HG03442 (cell line): ENCODE results near the gene TMEM223.
A peak's percentile ranks its signal among the peaks of the same experiment; 100 is the strongest.
"Not testable (repeated sequence)": the region's sequence is repeated elsewhere in the genome, so short reads cannot be mapped to it uniquely, and the experiment has no call there.

Experiments used
- ATAC-seq: cut with Tn5 transposase; IDR thresholded peaks from one replicate; pipeline ENCODE4 v1.9.1; 2021; ENCODE audit warnings: mild to moderate bottlenecking, moderate library complexity; ENCODE audit not compliant: unreplicated experiment

The TMEM223 gene

GRCh38 chr11:62801071-62801470 lies 9.3 kb upstream of the TMEM223 start:
- ATAC-seq: no peak

- no peak for ATAC-seq
Measured at GRCh38 chr11:62799486-62799885, 7.7 kb upstream of the TMEM223 start.

- ATAC-seq: no peak
Measured at GRCh38 chr11:62796281-62796680, 4.5 kb upstream of the TMEM223 start.

- ATAC-seq: no peak
Measured at GRCh38 chr11:62794201-62794775, 2.5 kb upstream of the TMEM223 start.

- no peak for ATAC-seq
Measured at GRCh38 chr11:62792202-62792575, 383 bp upstream of the TMEM223 start.

- no peak for ATAC-seq
Measured at GRCh38 chr11:62789576-62789975, 2.2 kb downstream of the TMEM223 start.

GRCh38 chr11:62788991-62789390 lies 2.8 kb downstream of the TMEM223 start:
- no peak for ATAC-seq

- peak; percentile 65 for ATAC-seq
Measured at GRCh38 chr11:62787005-62787759, 4.6 kb downstream of the TMEM223 start, which contains the start of gene TMEM179B. Gene TMEM179B (plus strand): TSS chr11:62787402. CDS start chr11:62787432, 30 bp downstream.

GRCh38 chr11:62786318-62787004 lies 5.3 kb downstream of the TMEM223 start:
- ATAC-seq: peak; percentile 59

GRCh38 chr11:62782753-62783152 lies 9.1 kb downstream of the TMEM223 start:
- ATAC-seq: no peak

GRCh38 chr11:62778441-62778840 lies 13.4 kb downstream of the TMEM223 start:
- ATAC-seq: no peak

- ATAC-seq: no peak
Measured at GRCh38 chr11:62777389-62777788, 14.4 kb downstream of the TMEM223 start.

- no peak for ATAC-seq
Measured at GRCh38 chr11:62775646-62776045, 16.2 kb downstream of the TMEM223 start.

- no peak for ATAC-seq
Measured at GRCh38 chr11:62774407-62774806, 17.4 kb downstream of the TMEM223 start.

GRCh38 chr11:62771144-62772021 lies 20.4 kb downstream of the TMEM223 start, which contains the start of gene TAF6L:
Gene TAF6L (plus strand): TSS chr11:62771396. CDS start chr11:62775784, 4,388 bp downstream.
- ATAC-seq: peak; percentile 75

GRCh38 chr11:62770778-62771143 lies 21.0 kb downstream of the TMEM223 start:
- ATAC-seq: peak; percentile 3

- not testable (repeated sequence) for ATAC-seq
Measured at GRCh38 chr11:62760867-62761227, 31.0 kb downstream of the TMEM223 start.

GRCh38 chr11:62757846-62758788 lies 33.7 kb downstream of the TMEM223 start:
- no peak for ATAC-seq

GRCh38 chr11:62755086-62755615 lies 36.7 kb downstream of the TMEM223 start:
- ATAC-seq: no peak
